Lower leg skin (tissue), 4 donors: ENCODE results near the gene CAMTA1. TPM values are rescaled to one million over a fixed set of nuclear protein-coding genes. Genes with fewer than 3 reads are reported as not detected.

Experiments
- DNase-seq, 2 donors: peaks; one replicate each; pipeline ENCODE4 v3.0.0-alpha.2; 2019; ENCODE audit warnings: low spot score in 2 of 2
- H3K4me3 ChIP-seq: fragments of 200-600 bp; sonication (generic); 2 replicates; pipeline ENCODE4 v1.5.1; 2017; ENCODE audit warnings: mild to moderate bottlenecking, low read depth; ENCODE audit not compliant: poor library complexity, severe bottlenecking
- CTCF ChIP-seq, 3 donors: fragments of 450-650 bp; IDR thresholded peaks; one replicate each; pipeline ENCODE4 v1.5.1; 2016; ENCODE audit warnings: antibody characterized with exemption in 3 of 3, mild to moderate bottlenecking in 3 of 3, moderate library complexity in 2 of 3
- POLR2A ChIP-seq, 2 donors: fragments of 450-650 bp; IDR thresholded peaks; one replicate each; pipeline ENCODE4 v1.6.1; 2016 to 2017; ENCODE audit warnings: antibody characterized with exemption in 2 of 2, mild to moderate bottlenecking in 1 of 2, moderate library complexity in 1 of 2
- WGBS, 2 donors: methylation state at CpG; one replicate each; pipeline ENCODE4 v1.1.5; 2018; 5-methylcytosine and 5-hydroxymethylcytosine counted together
- intact Hi-C: fragments of 100-400 bp; cut with DNase I; formaldehyde crosslinking; loops from one replicate; pipeline ENCODE4 v1.15.0; 2023; ENCODE audit warnings: low total_unique reads
- total RNA-seq, 4 donors: library from RNA; depleted of rRNA; stranded (reverse); fragments of >200 nt; gene quantifications; one replicate each; pipeline ENCODE4 v1.1.0, GENCODE V29; 2016

Gene CAMTA1
- total RNA-seq, 4 donors from 2014 or later = 24.4 to 52.3 (median 32.9) TPM

- WGBS, 2 donors = 87 to 88% methylated on average over 20 of the region's 20 CpGs
- peak in 1 of 2 donors; percentile 78 for DNase-seq
- intact Hi-C loops = no loop called here
- TF ChIP-seq CTCF (IDR thresholded peaks at IDR 0.05) = no peak
- TF ChIP-seq POLR2A (IDR thresholded peaks at IDR 0.05) = no peak
- no peak overlapping the region for H3K4me3 ChIP-seq
Observed at GRCh38 chr1:7386226-7387052, 601.2 kb downstream of the CAMTA1 start.

GRCh38 chr1:7387053-7387927 lies 602.0 kb downstream of the CAMTA1 start:
- no peak overlapping the region for H3K4me3 ChIP-seq
- WGBS, 2 donors = 42 to 48% methylated on average over 9 of the region's 9 CpGs
- DNase-seq = peak in 1 of 2 donors; percentile 49
- intact Hi-C loops = no loop called here
- TF ChIP-seq CTCF (IDR thresholded peaks at IDR 0.05) = no peak

- no peak for TF ChIP-seq CTCF (IDR thresholded peaks at IDR 0.05)
- TF ChIP-seq POLR2A (IDR thresholded peaks at IDR 0.05) = no peak
- intact Hi-C loops = no loop called here
- WGBS, 2 donors = 48 to 54% methylated on average over 11 of the region's 11 CpGs
- no peak for DNase-seq
- H3K4me3 ChIP-seq = no peak overlapping the region
Observed at GRCh38 chr1:7388141-7388487, 602.9 kb downstream of the CAMTA1 start.

GRCh38 chr1:7388488-7389185 lies 603.4 kb downstream of the CAMTA1 start:
- peak; percentile 14 to 85 for DNase-seq
- no peak for TF ChIP-seq CTCF (IDR thresholded peaks at IDR 0.05)
- no peak for TF ChIP-seq POLR2A (IDR thresholded peaks at IDR 0.05)
- no peak overlapping the region for H3K4me3 ChIP-seq
- intact Hi-C loops = no loop called here
- WGBS, 2 donors = 30 to 44% methylated on average over 13 to 15 of the region's 19 CpGs

GRCh38 chr1:7389201-7389905 lies 604.1 kb downstream of the CAMTA1 start:
- DNase-seq = peak; percentile 12 to 77
- no peak overlapping the region for H3K4me3 ChIP-seq
- WGBS, 2 donors = 38 to 49% methylated on average over 13 of the region's 13 CpGs

More at GRCh38 chr1:7389201-7389905, 604.1 kb downstream of the CAMTA1 start:
- TF ChIP-seq CTCF (IDR thresholded peaks at IDR 0.05) (no peak), POLR2A (IDR thresholded peaks at IDR 0.05) (no peak)
- intact Hi-C loops = no loop called here
